ENCODE results near the gene SEMA5A.

DNA sequence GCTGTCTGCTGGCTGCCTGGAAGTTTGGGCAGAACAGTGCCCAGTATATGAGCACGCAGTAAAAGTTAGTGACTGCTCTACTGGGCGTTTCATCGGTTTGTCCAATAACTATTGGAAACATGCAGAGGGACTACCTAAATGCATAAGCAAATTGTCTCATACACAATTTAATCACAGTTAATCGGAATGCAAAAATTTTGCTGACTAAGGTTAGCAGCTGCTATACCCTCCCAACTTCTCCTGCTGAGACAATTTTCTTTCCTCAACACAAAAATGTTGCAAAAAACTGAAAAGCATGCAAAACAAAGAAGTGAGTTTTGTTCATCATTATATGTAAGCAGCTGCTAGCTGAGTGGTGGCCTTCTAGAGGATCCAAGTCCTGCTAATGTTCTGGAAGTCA is 327.5 kb downstream of the SEMA5A start:
- TF ChIP-seq, protein P1, sequence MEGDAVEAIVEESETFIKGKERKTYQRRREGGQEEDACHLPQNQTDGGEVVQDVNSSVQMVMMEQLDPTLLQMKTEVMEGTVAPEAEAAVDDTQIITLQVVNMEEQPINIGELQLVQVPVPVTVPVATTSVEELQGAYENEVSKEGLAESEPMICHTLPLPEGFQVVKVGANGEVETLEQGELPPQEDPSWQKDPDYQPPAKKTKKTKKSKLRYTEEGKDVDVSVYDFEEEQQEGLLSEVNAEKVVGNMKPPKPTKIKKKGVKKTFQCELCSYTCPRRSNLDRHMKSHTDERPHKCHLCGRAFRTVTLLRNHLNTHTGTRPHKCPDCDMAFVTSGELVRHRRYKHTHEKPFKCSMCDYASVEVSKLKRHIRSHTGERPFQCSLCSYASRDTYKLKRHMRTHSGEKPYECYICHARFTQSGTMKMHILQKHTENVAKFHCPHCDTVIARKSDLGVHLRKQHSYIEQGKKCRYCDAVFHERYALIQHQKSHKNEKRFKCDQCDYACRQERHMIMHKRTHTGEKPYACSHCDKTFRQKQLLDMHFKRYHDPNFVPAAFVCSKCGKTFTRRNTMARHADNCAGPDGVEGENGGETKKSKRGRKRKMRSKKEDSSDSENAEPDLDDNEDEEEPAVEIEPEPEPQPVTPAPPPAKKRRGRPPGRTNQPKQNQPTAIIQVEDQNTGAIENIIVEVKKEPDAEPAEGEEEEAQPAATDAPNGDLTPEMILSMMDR (IDR thresholded peaks at IDR 0.05), result no peak
- TF ChIP-seq POLR2A (IDR thresholded peaks at IDR 0.05), result no peak
